GM19455 (cell line): Measurements from ENCODE around the gene SLC16A1.
"Not testable (repeated sequence)": the region's sequence is repeated elsewhere in the genome, so short reads cannot be mapped to it uniquely, and the experiment has no call there.

Experiments used
- ATAC-seq: cut with Tn5 transposase; IDR thresholded peaks from one replicate; pipeline ENCODE4 v1.9.1; 2021; ENCODE audit not compliant: unreplicated experiment

The SLC16A1 gene

GRCh38 chr1:112955773-112956543, at the start of gene SLC16A1:
TSS of gene SLC16A1 (minus strand) at chr1:112956196. CDS start at chr1:112929308, 26,888 bp downstream.
- ATAC-seq, result peak; percentile 73

GRCh38 chr1:113003751-113004690, 48.0 kb upstream of the SLC16A1 start:
- ATAC-seq, result no peak

- no peak for ATAC-seq
Observed at GRCh38 chr1:113002297-113002696, 46.3 kb upstream of the SLC16A1 start.

GRCh38 chr1:112998592-112999235, 42.7 kb upstream of the SLC16A1 start:
- ATAC-seq, result no peak

GRCh38 chr1:112997781-112998180, 41.8 kb upstream of the SLC16A1 start:
- no peak for ATAC-seq

GRCh38 chr1:112995890-112996289, 39.9 kb upstream of the SLC16A1 start:
- no peak for ATAC-seq

- ATAC-seq, result not testable (repeated sequence)
Observed at GRCh38 chr1:112995021-112995420, 39.0 kb upstream of the SLC16A1 start.

GRCh38 chr1:112992780-112993179, 36.8 kb upstream of the SLC16A1 start:
- ATAC-seq, result no peak

GRCh38 chr1:112991402-112992120, 35.6 kb upstream of the SLC16A1 start:
- no peak for ATAC-seq

- ATAC-seq, result no peak
Observed at GRCh38 chr1:112990271-112990670, 34.3 kb upstream of the SLC16A1 start.

- ATAC-seq, result no peak
Observed at GRCh38 chr1:112988367-112988766, 32.4 kb upstream of the SLC16A1 start.

GRCh38 chr1:112985123-112985522, 29.1 kb upstream of the SLC16A1 start:
- no peak for ATAC-seq

GRCh38 chr1:112983537-112984131, 27.6 kb upstream of the SLC16A1 start:
- ATAC-seq, result no peak

- no peak for ATAC-seq
Observed at GRCh38 chr1:112982853-112983536, 27.0 kb upstream of the SLC16A1 start.

- no peak for ATAC-seq
Observed at GRCh38 chr1:112982328-112982727, 26.3 kb upstream of the SLC16A1 start.

- ATAC-seq, result not testable (repeated sequence)
Observed at GRCh38 chr1:112981834-112982233, 25.8 kb upstream of the SLC16A1 start.

- ATAC-seq, result no peak
Observed at GRCh38 chr1:112981426-112981825, 25.4 kb upstream of the SLC16A1 start.

- no peak for ATAC-seq
Observed at GRCh38 chr1:112975336-112975735, 19.3 kb upstream of the SLC16A1 start.

GRCh38 chr1:112974646-112975045, 18.6 kb upstream of the SLC16A1 start:
- no peak for ATAC-seq

GRCh38 chr1:112973788-112974187, 17.8 kb upstream of the SLC16A1 start:
- no peak for ATAC-seq
